Kidney epithelial cell (primary cell): ENCODE results near the gene FOXF1. TPM values are rescaled to one million over a fixed set of nuclear protein-coding genes. Genes with fewer than 3 reads are reported as not detected.

Experiments
- DNase-seq: peaks from one replicate; pipeline ENCODE4 v3.0.0-alpha.2; 2010; ENCODE audit warnings: low read depth
- H3K27me3 ChIP-seq: 2 replicates; pipeline ENCODE4 v1.6.0; 2011; ENCODE audit warnings: low read length; ENCODE audit not compliant: control insufficient read depth, insufficient read depth
- H3K36me3 ChIP-seq: 2 replicates; pipeline ENCODE4 v1.5.1; 2011; ENCODE audit warnings: low read length; ENCODE audit not compliant: control insufficient read depth, insufficient read depth
- H3K4me3 ChIP-seq: 2 replicates; pipeline ENCODE4 v1.5.1; 2011; ENCODE audit warnings: low read depth, mild to moderate bottlenecking, control low read depth, low read length
- total RNA-seq: library from RNA; depleted of rRNA; stranded (reverse); fragments of >200 nt; gene quantifications from 2 replicates; pipeline ENCODE4 v1.2.3, GENCODE V29; 2015
- TF ChIP-seq, protein P1 (sequence below): IDR thresholded peaks from 2 replicates; pipeline ENCODE4 v1.5.1; 2011; ENCODE audit warnings: mild to moderate bottlenecking, moderate library complexity, low read length, control low read depth, inconsistent platforms; ENCODE audit not compliant: insufficient read depth, poor library complexity, severe bottlenecking

FOXF1 gene
- total RNA-seq, 1 donor from 2014 or later, result not detected

- no peak for DNase-seq
- TF ChIP-seq, protein P1, sequence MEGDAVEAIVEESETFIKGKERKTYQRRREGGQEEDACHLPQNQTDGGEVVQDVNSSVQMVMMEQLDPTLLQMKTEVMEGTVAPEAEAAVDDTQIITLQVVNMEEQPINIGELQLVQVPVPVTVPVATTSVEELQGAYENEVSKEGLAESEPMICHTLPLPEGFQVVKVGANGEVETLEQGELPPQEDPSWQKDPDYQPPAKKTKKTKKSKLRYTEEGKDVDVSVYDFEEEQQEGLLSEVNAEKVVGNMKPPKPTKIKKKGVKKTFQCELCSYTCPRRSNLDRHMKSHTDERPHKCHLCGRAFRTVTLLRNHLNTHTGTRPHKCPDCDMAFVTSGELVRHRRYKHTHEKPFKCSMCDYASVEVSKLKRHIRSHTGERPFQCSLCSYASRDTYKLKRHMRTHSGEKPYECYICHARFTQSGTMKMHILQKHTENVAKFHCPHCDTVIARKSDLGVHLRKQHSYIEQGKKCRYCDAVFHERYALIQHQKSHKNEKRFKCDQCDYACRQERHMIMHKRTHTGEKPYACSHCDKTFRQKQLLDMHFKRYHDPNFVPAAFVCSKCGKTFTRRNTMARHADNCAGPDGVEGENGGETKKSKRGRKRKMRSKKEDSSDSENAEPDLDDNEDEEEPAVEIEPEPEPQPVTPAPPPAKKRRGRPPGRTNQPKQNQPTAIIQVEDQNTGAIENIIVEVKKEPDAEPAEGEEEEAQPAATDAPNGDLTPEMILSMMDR, result no peak
- peaks cover 98% of the 10 kb centered on the region for H3K27me3 ChIP-seq
- no peak overlapping the region for H3K4me3 ChIP-seq
- H3K36me3 ChIP-seq, result no peaks in the 10 kb centered on the region
Observed at GRCh38 chr16:86496929-86497461, 13.3 kb upstream of the FOXF1 start.

DNA sequence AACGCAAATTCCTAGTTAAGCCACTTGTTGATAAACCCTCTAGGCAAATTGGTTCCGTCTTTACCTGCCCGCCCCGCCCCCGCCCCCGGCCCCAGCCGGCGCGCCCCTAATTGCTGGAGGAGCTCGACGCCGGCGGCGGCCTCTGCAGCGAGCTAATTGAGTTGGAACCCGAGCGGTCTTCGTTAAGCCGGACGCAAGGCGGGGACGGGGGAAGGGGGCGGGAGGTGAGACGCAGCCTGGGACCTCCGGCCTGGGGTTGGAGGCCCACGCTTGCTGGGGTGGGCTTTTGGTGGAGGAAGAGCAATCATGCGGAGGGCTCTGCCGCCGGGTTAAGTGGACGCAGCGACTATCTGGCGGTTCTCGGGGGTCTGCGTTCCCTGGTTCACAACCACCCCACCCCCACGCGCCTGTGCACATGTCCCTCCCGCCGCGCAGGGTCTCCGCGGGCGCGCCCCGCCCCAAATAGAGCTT lies 12.7 kb upstream of the FOXF1 start:
- TF ChIP-seq, protein P1, result no peak
- DNase-seq, result no peak
- Histone ChIP-seq H3K4me3 (no peak overlapping the region), H3K27me3 (peaks cover 98% of the 10 kb centered on the region), H3K36me3 (no peaks in the 10 kb centered on the region)

- Histone ChIP-seq H3K27me3 (peaks cover 98% of the 10 kb centered on the region), H3K36me3 (no peaks in the 10 kb centered on the region)
Observed at GRCh38 chr16:86498155-86498670, 12.1 kb upstream of the FOXF1 start.

GRCh38 chr16:86498671-86499439 lies 11.5 kb upstream of the FOXF1 start:
- Histone ChIP-seq H3K27me3 (peaks cover 97% of the 10 kb centered on the region), H3K4me3 (no peak overlapping the region), H3K36me3 (no peaks in the 10 kb centered on the region)
- DNase-seq, result no peak
- TF ChIP-seq, protein P1, result no peak

More at GRCh38 chr16:86498155-86498670, 12.1 kb upstream of the FOXF1 start:
- no peak for DNase-seq
- H3K4me3 ChIP-seq, result no peak overlapping the region
- TF ChIP-seq, protein P1, result no peak

GRCh38 chr16:86499440-86499786 lies 10.9 kb upstream of the FOXF1 start:
- H3K27me3 ChIP-seq, result peaks cover 97% of the 10 kb centered on the region
- TF ChIP-seq, protein P1, result no peak
- no peaks in the 10 kb centered on the region for H3K36me3 ChIP-seq
- DNase-seq, result no peak
- H3K4me3 ChIP-seq, result no peak overlapping the region
